ENCODE measurements around the gene STK10.

Gene STK10

GRCh38 chr5:172188893-172189692 lies 1.1 kb upstream of the STK10 start:
- FAIRE-seq = no peak

- FAIRE-seq = no peak
These were observed 649 bp downstream of the STK10 start for GRCh38 chr5:172187118-172188032.

- no peak for FAIRE-seq
These were observed 1.8 kb downstream of the STK10 start for GRCh38 chr5:172186114-172186695.

GRCh38 chr5:172185096-172185461 lies 2.9 kb downstream of the STK10 start:
- FAIRE-seq = no peak

GRCh38 chr5:172183881-172184280 lies 4.1 kb downstream of the STK10 start:
- FAIRE-seq = no peak

- no peak for FAIRE-seq
These were observed 5.7 kb downstream of the STK10 start for GRCh38 chr5:172182291-172182690.

GRCh38 chr5:172180936-172181335 lies 7.1 kb downstream of the STK10 start:
- no peak for FAIRE-seq

GRCh38 chr5:172178991-172179989 lies 8.7 kb downstream of the STK10 start:
- FAIRE-seq = no peak

- FAIRE-seq = no peak
These were observed 9.6 kb downstream of the STK10 start for GRCh38 chr5:172178301-172178987.

- no peak for FAIRE-seq
These were observed 10.8 kb downstream of the STK10 start for GRCh38 chr5:172177176-172177575.

- FAIRE-seq = no peak
These were observed 12.7 kb downstream of the STK10 start for GRCh38 chr5:172175263-172175719.

- no peak for FAIRE-seq
These were observed 14.4 kb downstream of the STK10 start for GRCh38 chr5:172173564-172174153.

- FAIRE-seq = no peak
These were observed 15.0 kb downstream of the STK10 start for GRCh38 chr5:172172912-172173563.

GRCh38 chr5:172171118-172171517 lies 16.9 kb downstream of the STK10 start:
- FAIRE-seq = no peak

- FAIRE-seq = no peak
These were observed 17.7 kb downstream of the STK10 start for GRCh38 chr5:172170251-172170701.

- FAIRE-seq = no peak
These were observed 18.8 kb downstream of the STK10 start for GRCh38 chr5:172169216-172169615.

GRCh38 chr5:172168311-172168710 lies 19.7 kb downstream of the STK10 start:
- FAIRE-seq = no peak

- no peak for FAIRE-seq
These were observed 20.1 kb downstream of the STK10 start for GRCh38 chr5:172167895-172168294.

- no peak for FAIRE-seq
These were observed 21.8 kb downstream of the STK10 start for GRCh38 chr5:172166030-172166826.

Measured in endometrium (tissue), 2 donors.